ENCODE data around the gene EI24.

Gene EI24

DNA sequence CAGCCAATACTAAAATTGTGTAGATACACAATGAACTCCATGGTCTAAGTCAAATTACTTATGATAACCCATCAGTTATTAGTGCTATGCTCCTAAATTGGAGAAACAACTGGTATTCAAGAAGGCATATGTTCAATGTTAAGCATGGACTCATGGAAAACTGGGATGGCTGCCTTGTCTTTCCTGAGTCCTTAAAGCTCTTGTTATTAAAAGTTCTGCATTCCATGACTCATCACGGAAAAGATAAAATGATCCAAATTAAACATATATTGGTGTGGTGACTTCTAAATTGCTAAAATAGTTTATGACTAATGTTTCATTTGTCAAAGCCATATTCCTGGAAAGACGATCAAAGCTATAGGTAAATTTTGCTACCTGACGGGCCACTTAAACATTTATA lies 9.4 kb upstream of the EI24 start:
- no peak for TF ChIP-seq TCF12 (IDR thresholded peaks at IDR 0.05; ENCODE audit: low read depth)
- no peak for TF ChIP-seq RAD21 (IDR thresholded peaks at IDR 0.05; ENCODE audit: low read depth)
- TF ChIP-seq CEBPB (IDR thresholded peaks at IDR 0.05) = no peak
- TF ChIP-seq, protein P1, sequence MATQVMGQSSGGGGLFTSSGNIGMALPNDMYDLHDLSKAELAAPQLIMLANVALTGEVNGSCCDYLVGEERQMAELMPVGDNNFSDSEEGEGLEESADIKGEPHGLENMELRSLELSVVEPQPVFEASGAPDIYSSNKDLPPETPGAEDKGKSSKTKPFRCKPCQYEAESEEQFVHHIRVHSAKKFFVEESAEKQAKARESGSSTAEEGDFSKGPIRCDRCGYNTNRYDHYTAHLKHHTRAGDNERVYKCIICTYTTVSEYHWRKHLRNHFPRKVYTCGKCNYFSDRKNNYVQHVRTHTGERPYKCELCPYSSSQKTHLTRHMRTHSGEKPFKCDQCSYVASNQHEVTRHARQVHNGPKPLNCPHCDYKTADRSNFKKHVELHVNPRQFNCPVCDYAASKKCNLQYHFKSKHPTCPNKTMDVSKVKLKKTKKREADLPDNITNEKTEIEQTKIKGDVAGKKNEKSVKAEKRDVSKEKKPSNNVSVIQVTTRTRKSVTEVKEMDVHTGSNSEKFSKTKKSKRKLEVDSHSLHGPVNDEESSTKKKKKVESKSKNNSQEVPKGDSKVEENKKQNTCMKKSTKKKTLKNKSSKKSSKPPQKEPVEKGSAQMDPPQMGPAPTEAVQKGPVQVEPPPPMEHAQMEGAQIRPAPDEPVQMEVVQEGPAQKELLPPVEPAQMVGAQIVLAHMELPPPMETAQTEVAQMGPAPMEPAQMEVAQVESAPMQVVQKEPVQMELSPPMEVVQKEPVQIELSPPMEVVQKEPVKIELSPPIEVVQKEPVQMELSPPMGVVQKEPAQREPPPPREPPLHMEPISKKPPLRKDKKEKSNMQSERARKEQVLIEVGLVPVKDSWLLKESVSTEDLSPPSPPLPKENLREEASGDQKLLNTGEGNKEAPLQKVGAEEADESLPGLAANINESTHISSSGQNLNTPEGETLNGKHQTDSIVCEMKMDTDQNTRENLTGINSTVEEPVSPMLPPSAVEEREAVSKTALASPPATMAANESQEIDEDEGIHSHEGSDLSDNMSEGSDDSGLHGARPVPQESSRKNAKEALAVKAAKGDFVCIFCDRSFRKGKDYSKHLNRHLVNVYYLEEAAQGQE (IDR thresholded peaks at IDR 0.05; ENCODE audit: low read depth) = no peak
- TF ChIP-seq CREB1 (IDR thresholded peaks at IDR 0.05; ENCODE audit: low read depth) = no peak
- no peak for TF ChIP-seq NFIC (IDR thresholded peaks at IDR 0.05)
- TF ChIP-seq FOXM1 (IDR thresholded peaks at IDR 0.05; ENCODE audit: borderline replicate concordance, low read depth) = no peak

DNA sequence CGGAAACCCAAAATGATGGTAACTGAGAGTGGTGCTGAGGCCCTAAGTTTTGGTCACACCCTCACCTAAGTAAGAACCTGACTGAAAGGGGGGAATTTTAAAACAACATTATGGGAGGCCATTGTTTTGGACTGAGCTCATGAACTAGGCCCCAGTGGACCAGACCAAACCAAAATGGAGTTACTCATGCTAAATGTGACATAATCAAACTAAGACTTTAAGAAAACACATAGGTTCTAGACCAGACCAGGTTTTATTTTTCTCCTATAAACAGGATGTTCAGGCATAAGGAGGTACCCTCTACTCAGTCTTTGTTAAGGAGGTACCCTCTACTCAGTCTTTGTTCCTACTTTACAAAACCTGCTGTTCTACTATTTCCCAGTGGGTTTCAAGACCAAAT lies 7.4 kb upstream of the EI24 start:
- TF ChIP-seq, protein P1 (IDR thresholded peaks at IDR 0.05; ENCODE audit: low read depth) = no peak
- no peak for TF ChIP-seq ZBTB7A (IDR thresholded peaks at IDR 0.05; ENCODE audit: low read depth)
- TF ChIP-seq, protein P2, sequence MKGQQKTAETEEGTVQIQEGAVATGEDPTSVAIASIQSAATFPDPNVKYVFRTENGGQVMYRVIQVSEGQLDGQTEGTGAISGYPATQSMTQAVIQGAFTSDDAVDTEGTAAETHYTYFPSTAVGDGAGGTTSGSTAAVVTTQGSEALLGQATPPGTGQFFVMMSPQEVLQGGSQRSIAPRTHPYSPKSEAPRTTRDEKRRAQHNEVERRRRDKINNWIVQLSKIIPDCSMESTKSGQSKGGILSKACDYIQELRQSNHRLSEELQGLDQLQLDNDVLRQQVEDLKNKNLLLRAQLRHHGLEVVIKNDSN (IDR thresholded peaks at IDR 0.05) = no peak
- TF ChIP-seq EP300 (IDR thresholded peaks at IDR 0.05; ENCODE audit: borderline replicate concordance) = no peak
- no peak for TF ChIP-seq FOXM1 (IDR thresholded peaks at IDR 0.05; ENCODE audit: borderline replicate concordance, low read depth)

GRCh38 chr11:125562430-125562829 lies 6.8 kb upstream of the EI24 start:
- TF ChIP-seq NFIC (IDR thresholded peaks at IDR 0.05) = no peak
- TF ChIP-seq TAF1 (IDR thresholded peaks at IDR 0.05; ENCODE audit: low read depth) = no peak
- TF ChIP-seq CEBPB (IDR thresholded peaks at IDR 0.05) = no peak
- no peak for TF ChIP-seq YY1 (IDR thresholded peaks at IDR 0.05; ENCODE audit: low read depth)
- no peak for TF ChIP-seq RAD21 (IDR thresholded peaks at IDR 0.05; ENCODE audit: low read depth)
- no peak for TF ChIP-seq MAX (IDR thresholded peaks at IDR 0.05)
- TF ChIP-seq CREB1 (IDR thresholded peaks at IDR 0.05; ENCODE audit: low read depth) = no peak
- no peak for TF ChIP-seq FOXM1 (IDR thresholded peaks at IDR 0.05; ENCODE audit: borderline replicate concordance, low read depth)
- no peak for TF ChIP-seq EP300 (IDR thresholded peaks at IDR 0.05; ENCODE audit: borderline replicate concordance)
- TF ChIP-seq ZBTB7A (IDR thresholded peaks at IDR 0.05; ENCODE audit: low read depth) = no peak
- TF ChIP-seq, protein P2 (IDR thresholded peaks at IDR 0.05) = no peak
- TF ChIP-seq, protein P1 (IDR thresholded peaks at IDR 0.05; ENCODE audit: low read depth) = no peak

- no peak for TF ChIP-seq EP300 (IDR thresholded peaks at IDR 0.05; ENCODE audit: borderline replicate concordance)
- no peak for TF ChIP-seq CEBPB (IDR thresholded peaks at IDR 0.05)
- TF ChIP-seq ZBTB7A (IDR thresholded peaks at IDR 0.05; ENCODE audit: low read depth) = no peak
- no peak for TF ChIP-seq TEAD4 (IDR thresholded peaks at IDR 0.05)
- TF ChIP-seq, protein P2 (IDR thresholded peaks at IDR 0.05) = no peak
- TF ChIP-seq, protein P1 (IDR thresholded peaks at IDR 0.05; ENCODE audit: low read depth) = no peak
- TF ChIP-seq TAF1 (IDR thresholded peaks at IDR 0.05; ENCODE audit: low read depth) = no peak
- no peak for TF ChIP-seq YY1 (IDR thresholded peaks at IDR 0.05; ENCODE audit: low read depth)
- TF ChIP-seq RAD21 (IDR thresholded peaks at IDR 0.05; ENCODE audit: low read depth) = no peak
- TF ChIP-seq EGR1 (IDR thresholded peaks at IDR 0.05) = no peak
- TF ChIP-seq MAX (IDR thresholded peaks at IDR 0.05) = no peak
- TF ChIP-seq CREB1 (IDR thresholded peaks at IDR 0.05; ENCODE audit: low read depth) = no peak
- no peak for TF ChIP-seq NFIC (IDR thresholded peaks at IDR 0.05)
- TF ChIP-seq TCF12 (IDR thresholded peaks at IDR 0.05; ENCODE audit: low read depth) = no peak
- no peak for TF ChIP-seq FOXM1 (IDR thresholded peaks at IDR 0.05; ENCODE audit: borderline replicate concordance, low read depth)
Observed at GRCh38 chr11:125564357-125564756, 4.9 kb upstream of the EI24 start.

Measured in Ishikawa (cell line).